Astrocyte of the cerebellum (primary cell): ENCODE measurements around the gene DEF6.
A peak's percentile ranks its signal among the peaks of the same experiment; 100 is the strongest.

Experiments used
- DNase-seq: peaks from one replicate; pipeline ENCODE4 v3.0.0-alpha.2; 2011; ENCODE audit warnings: low read depth
- H3K4me3 ChIP-seq: 2 replicates; pipeline ENCODE4 v1.5.1; 2011; ENCODE audit warnings: mild to moderate bottlenecking, low read depth, low read length, moderate library complexity
- CTCF ChIP-seq: IDR thresholded peaks from 2 replicates; pipeline ENCODE4 v1.5.1; 2012; ENCODE audit warnings: low read length, low read depth, moderate library complexity, mild to moderate bottlenecking; ENCODE audit errors: missing control alignments
- in situ Hi-C: cut with HindIII; loops from 2 replicates; pipeline ENCODE4 v1.10.0; 2017; ENCODE audit warnings: low sequenced_read_pairs

Gene DEF6

GRCh38 chr6:35278708-35279107 is 18.9 kb upstream of the DEF6 start:
- DNase-seq: no peak
- H3K4me3 ChIP-seq: no peak overlapping the region
- TF ChIP-seq CTCF: no peak
- in situ Hi-C loops: no loop called here

GRCh38 chr6:35280903-35281302 is 16.7 kb upstream of the DEF6 start:
- no peak for DNase-seq
- no peak for TF ChIP-seq CTCF
- in situ Hi-C loops: no loop called here
- H3K4me3 ChIP-seq: no peak overlapping the region

- H3K4me3 ChIP-seq: no peak overlapping the region
- no peak for TF ChIP-seq CTCF
- no peak for DNase-seq
- in situ Hi-C loops: no loop called here
Measured at GRCh38 chr6:35282472-35282871, 15.1 kb upstream of the DEF6 start.

- TF ChIP-seq CTCF: no peak
- H3K4me3 ChIP-seq: no peak overlapping the region
- no peak for DNase-seq
- in situ Hi-C loops: no loop called here
Measured at GRCh38 chr6:35283361-35283760, 14.3 kb upstream of the DEF6 start.

- no peak overlapping the region for H3K4me3 ChIP-seq
- TF ChIP-seq CTCF: no peak
- peak; percentile 5 for DNase-seq
- in situ Hi-C loops: no loop called here
Measured at GRCh38 chr6:35287671-35288396, 9.8 kb upstream of the DEF6 start.

GRCh38 chr6:35288834-35289233 is 8.8 kb upstream of the DEF6 start:
- no peak for DNase-seq
- H3K4me3 ChIP-seq: no peak overlapping the region
- no peak for TF ChIP-seq CTCF
- in situ Hi-C loops: no loop called here
